Neural crest cell (in vitro differentiated cells): ENCODE data around the gene FBL. TPM values are rescaled to one million over a fixed set of nuclear protein-coding genes. Genes with fewer than 3 reads are reported as not detected.

Source experiments
- DNase-seq: peaks from one replicate; pipeline ENCODE4 v3.0.0; 2021; ENCODE audit warnings: low read depth, mixed read lengths, low spot score
- H3K27ac Mint-ChIP-seq: one replicate; pipeline ENCODE4 v1.8.0; 2021; ENCODE audit warnings: mild to moderate bottlenecking, mixed read lengths; ENCODE audit not compliant: unreplicated experiment
- H3K27me3 Mint-ChIP-seq: 2 replicates; pipeline ENCODE4 v1.8.0; 2021; ENCODE audit warnings: low read depth, mild to moderate bottlenecking, mixed read lengths
- H3K36me3 Mint-ChIP-seq: 2 replicates; pipeline ENCODE4 v1.8.0; 2021; ENCODE audit warnings: low read depth, mild to moderate bottlenecking, mixed read lengths
- H3K4me1 Mint-ChIP-seq: 2 replicates; pipeline ENCODE4 v1.8.0; 2021; ENCODE audit warnings: mixed read lengths
- H3K4me3 Mint-ChIP-seq: one replicate; pipeline ENCODE4 v1.8.0; 2021; ENCODE audit warnings: mild to moderate bottlenecking, mixed read lengths
- H3K9me3 Mint-ChIP-seq: 2 replicates; pipeline ENCODE4 v1.8.0; 2021; ENCODE audit warnings: mixed read lengths
- CTCF ChIP-seq: fragments of 200-600 bp; sonication (generic); conservative IDR thresholded peaks from 2 replicates; pipeline ENCODE4 v1.5.0; 2021; ENCODE audit warnings: antibody characterized with exemption, mild to moderate bottlenecking
- total RNA-seq: library from RNA; stranded (reverse); gene quantifications from 2 replicates; pipeline ENCODE4 v1.2.1, GENCODE V29; 2021

The FBL gene
- total RNA-seq, 1 donor from 2014 or later: 473 TPM

DNA sequence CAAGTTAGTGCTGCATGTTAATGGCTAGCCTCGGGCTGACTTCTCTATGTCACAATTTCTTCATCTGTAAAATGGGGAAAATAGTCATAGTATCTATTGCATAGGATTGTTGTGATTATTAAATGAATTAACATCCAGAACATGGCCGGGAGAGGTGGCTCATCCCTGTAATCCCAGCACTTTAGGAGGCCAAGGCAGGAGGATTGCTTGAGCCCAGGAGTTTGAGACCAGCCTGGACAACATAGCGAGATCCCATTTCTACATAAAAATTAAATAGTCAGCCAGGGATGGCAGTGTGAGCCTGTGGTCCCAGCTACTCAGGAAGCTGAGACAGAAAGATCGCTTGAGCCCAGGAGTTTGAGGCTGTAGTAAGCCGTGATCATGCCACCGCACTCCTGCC is 21.8 kb upstream of the FBL start:
- Mint-ChIP-seq H3K4me3 (no peak overlapping the region), H3K27me3 (peaks cover 9% of the 10 kb centered on the region), H3K9me3 (no peaks in the 10 kb centered on the region), H3K36me3 (no peaks in the 10 kb centered on the region), H3K4me1 (no peaks in the 10 kb centered on the region), H3K27ac (no peak overlapping the region)
- no peak for DNase-seq
- no peak for TF ChIP-seq CTCF

GRCh38 chr19:39867133-39867532 is 21.0 kb upstream of the FBL start:
- no peak overlapping the region for H3K4me3 Mint-ChIP-seq
- no peak for DNase-seq
- peaks cover 11% of the 10 kb centered on the region for H3K27me3 Mint-ChIP-seq
- no peaks in the 10 kb centered on the region for H3K9me3 Mint-ChIP-seq
- no peak overlapping the region for H3K27ac Mint-ChIP-seq
- H3K36me3 Mint-ChIP-seq: no peaks in the 10 kb centered on the region
- TF ChIP-seq CTCF: no peak
- H3K4me1 Mint-ChIP-seq: no peaks in the 10 kb centered on the region

DNA sequence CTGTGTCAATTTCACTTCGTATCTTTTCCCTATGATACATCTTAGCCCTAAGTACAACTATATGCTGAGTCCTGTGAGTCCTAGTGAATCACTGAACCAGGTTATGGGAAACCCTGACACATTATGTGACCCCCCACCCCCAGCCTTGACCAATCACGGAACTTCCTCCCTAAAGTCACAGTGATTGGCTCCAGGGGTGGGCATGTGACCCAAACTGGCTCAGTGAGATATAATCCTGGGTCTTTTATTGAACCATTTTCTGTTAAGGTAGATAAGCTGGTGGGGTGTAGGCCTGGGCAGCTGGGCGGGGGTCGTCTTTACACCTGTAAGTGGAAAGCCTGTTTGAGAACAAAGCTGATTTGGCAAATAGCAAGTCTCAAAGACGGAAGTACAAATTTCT is 19.8 kb upstream of the FBL start:
- no peak overlapping the region for H3K27ac Mint-ChIP-seq
- no peaks in the 10 kb centered on the region for H3K36me3 Mint-ChIP-seq
- no peak for DNase-seq
- peaks cover 11% of the 10 kb centered on the region for H3K27me3 Mint-ChIP-seq
- TF ChIP-seq CTCF: no peak
- H3K4me3 Mint-ChIP-seq: no peak overlapping the region
- no peaks in the 10 kb centered on the region for H3K9me3 Mint-ChIP-seq
- no peaks in the 10 kb centered on the region for H3K4me1 Mint-ChIP-seq

DNA sequence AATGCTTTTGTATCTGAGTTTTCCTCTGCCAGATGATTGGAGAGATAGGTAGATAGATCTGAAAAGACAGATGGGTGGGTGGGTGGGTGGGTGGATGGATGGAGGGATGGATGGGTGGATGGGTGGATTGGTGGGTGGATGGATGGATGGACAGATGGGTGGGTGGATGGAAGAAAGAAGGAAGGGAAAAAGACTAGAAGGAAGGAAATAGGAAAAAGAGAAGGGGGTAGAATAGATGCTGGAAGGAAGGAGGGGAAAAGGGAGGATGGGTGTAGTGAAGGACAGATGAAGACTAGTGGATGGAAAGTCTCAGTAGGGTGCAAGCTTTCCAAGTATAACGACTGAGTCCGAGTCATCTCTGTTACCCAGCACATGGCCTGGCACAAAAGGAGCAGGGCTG is 19.0 kb upstream of the FBL start:
- Mint-ChIP-seq H3K27me3 (peaks cover 11% of the 10 kb centered on the region), H3K9me3 (no peaks in the 10 kb centered on the region), H3K4me1 (no peaks in the 10 kb centered on the region), H3K27ac (no peak overlapping the region), H3K36me3 (no peaks in the 10 kb centered on the region), H3K4me3 (no peak overlapping the region)
- no peak for DNase-seq
- no peak for TF ChIP-seq CTCF

DNA sequence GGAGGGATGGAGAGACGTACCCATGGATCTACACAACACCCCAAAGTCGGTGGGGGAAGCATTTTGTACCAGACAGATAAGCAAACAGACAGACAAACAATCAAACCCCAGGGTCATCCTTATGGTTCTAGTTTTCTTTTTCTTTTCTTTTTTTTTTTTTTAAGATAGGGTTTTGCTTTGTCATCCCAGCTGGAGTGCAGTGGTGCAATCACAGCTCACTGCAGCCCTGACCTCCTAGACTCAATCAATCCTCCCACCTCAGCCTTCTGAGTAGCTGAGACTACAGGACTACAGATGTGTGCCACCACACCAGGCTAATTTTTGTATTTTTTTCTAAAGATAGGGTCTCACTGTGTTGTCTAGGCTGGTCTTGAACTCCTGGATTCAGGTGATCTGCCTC is 17.9 kb upstream of the FBL start:
- Mint-ChIP-seq H3K4me3 (no peak overlapping the region), H3K27ac (no peak overlapping the region), H3K27me3 (peaks cover 11% of the 10 kb centered on the region), H3K36me3 (no peaks in the 10 kb centered on the region), H3K9me3 (no peaks in the 10 kb centered on the region), H3K4me1 (no peaks in the 10 kb centered on the region)
- TF ChIP-seq CTCF: no peak
- no peak for DNase-seq

DNA sequence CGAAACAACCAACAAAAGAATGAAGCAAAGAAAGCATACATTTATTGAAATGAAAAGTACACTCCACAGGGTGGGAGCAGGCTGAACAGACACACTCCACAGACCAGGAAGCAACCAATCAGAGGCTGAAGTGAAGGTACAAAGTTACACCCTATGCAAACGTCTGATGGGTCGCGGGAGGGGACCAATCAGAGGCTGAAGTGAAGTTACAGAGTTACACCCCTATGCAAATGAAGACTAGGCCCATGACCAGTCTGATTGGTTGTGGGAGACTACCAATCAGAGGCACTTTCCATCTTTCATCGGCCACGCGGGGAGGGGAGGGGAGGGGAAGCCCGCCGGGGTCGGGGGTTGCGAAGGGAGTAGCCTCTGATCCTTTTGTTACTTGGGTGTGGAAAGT is 12.4 kb upstream of the FBL start:
- no peak for TF ChIP-seq CTCF
- Mint-ChIP-seq H3K27me3 (peaks cover 12% of the 10 kb centered on the region), H3K27ac (peak overlapping the region; percentile 86), H3K4me1 (peaks cover 12% of the 10 kb centered on the region), H3K36me3 (no peaks in the 10 kb centered on the region), H3K4me3 (peak overlapping the region; percentile 20), H3K9me3 (peaks cover 7% of the 10 kb centered on the region)
- DNase-seq: no peak
